A673 (cell line): ENCODE results near the gene LRRTM3. TPM values are rescaled to one million over a fixed set of nuclear protein-coding genes. Genes with fewer than 3 reads are reported as not detected.

Experiments used
- BruUV-seq: library from RNA; stranded (reverse); fragments of 400-500 nt; replicated peaks from 2 replicates; lab custom pipeline; 2021; lab: Mats Ljungman, UMichigan
- CTCF ChIA-PET: fragments of 300-600 bp; sonication (Branson Sonifier 250); formaldehyde crosslinking; loops from one replicate; lab custom pipeline; 2022; ENCODE audit warnings: antibody characterized with exemption; lab: Charles Lee
- POLR2A ChIA-PET: fragments of 300-600 bp; sonication (Branson Sonifier 250); formaldehyde crosslinking; loops from one replicate; lab custom pipeline; 2022; ENCODE audit warnings: antibody characterized with exemption; ENCODE audit not compliant: low non-redundant PET; lab: Charles Lee
- DNase-seq: peaks from one replicate; pipeline ENCODE4 v3.0.0-alpha.2; 2015; ENCODE audit warnings: low spot score
- H3K27ac ChIP-seq: fragments of 200-600 bp; sonication (generic); 2 replicates; pipeline ENCODE4 v1.5.1; 2016; ENCODE audit warnings: mixed run types, low read depth, mild to moderate bottlenecking, mixed read lengths, antibody characterized with exemption, low read length; ENCODE audit not compliant: poor library complexity, severe bottlenecking
- H3K27me3 ChIP-seq: fragments of 200-600 bp; sonication (generic); replicated peaks from 2 replicates; pipeline ENCODE4 v1.6.1; 2017; ENCODE audit warnings: mixed run types, low read depth, mild to moderate bottlenecking, mixed read lengths, antibody characterized with exemption, low read length; ENCODE audit not compliant: insufficient read depth, poor library complexity
- H3K36me3 ChIP-seq: fragments of 200-600 bp; sonication (generic); 2 replicates; pipeline ENCODE4 v1.6.1; 2016; ENCODE audit warnings: mixed run types, mild to moderate bottlenecking, mixed read lengths, antibody characterized with exemption, low read length; ENCODE audit not compliant: insufficient read depth, poor library complexity, severe bottlenecking
- H3K4me1 ChIP-seq: fragments of 200-600 bp; sonication (generic); 2 replicates; pipeline ENCODE4 v1.6.1; 2017; ENCODE audit warnings: mixed run types, mild to moderate bottlenecking, mixed read lengths, antibody characterized with exemption, low read length; ENCODE audit not compliant: insufficient read depth, poor library complexity, severe bottlenecking
- H3K4me3 ChIP-seq: fragments of 200-600 bp; sonication (generic); 2 replicates; pipeline ENCODE4 v1.5.1; 2016; ENCODE audit warnings: low read depth, mixed run types, mild to moderate bottlenecking, mixed read lengths, low read length; ENCODE audit not compliant: poor library complexity, severe bottlenecking
- H3K9me3 ChIP-seq: fragments of 200-600 bp; sonication (generic); 2 replicates; pipeline ENCODE4 v1.6.1; 2016; ENCODE audit warnings: mixed run types, low read depth, mild to moderate bottlenecking, mixed read lengths, antibody characterized with exemption, low read length; ENCODE audit not compliant: poor library complexity, severe bottlenecking
- EZH2 ChIP-seq: fragments of 200-600 bp; sonication (generic); IDR thresholded peaks from 2 replicates; pipeline ENCODE4 v1.6.1; 2017; ENCODE audit warnings: borderline replicate concordance, low read depth, mild to moderate bottlenecking, mixed read lengths, antibody characterized with exemption, low read length; ENCODE audit not compliant: poor library complexity, severe bottlenecking
- intact Hi-C: fragments of 100-400 bp; cut with micrococcal nuclease; formaldehyde crosslinking; loops from one replicate; pipeline ENCODE4 v1.10.0; 2022; ENCODE audit not compliant: unreplicated experiment
- total RNA-seq: library from RNA; stranded (reverse); gene quantifications from 2 replicates; pipeline ENCODE4 v1.2.3, GENCODE V29; 2021
- TF ChIP-seq, protein P1 (sequence below): fragments of 300-800, 200-600 bp; sonication (generic); conservative IDR thresholded peaks from 2 replicates; pipeline ENCODE4 v1.5.1; 2017; ENCODE audit warnings: low read depth, mild to moderate bottlenecking, antibody characterized with exemption, low read length, moderate library complexity, mixed read lengths

LRRTM3 gene
- total RNA-seq, 1 experiment from 2014 or later: not detected

DNA sequence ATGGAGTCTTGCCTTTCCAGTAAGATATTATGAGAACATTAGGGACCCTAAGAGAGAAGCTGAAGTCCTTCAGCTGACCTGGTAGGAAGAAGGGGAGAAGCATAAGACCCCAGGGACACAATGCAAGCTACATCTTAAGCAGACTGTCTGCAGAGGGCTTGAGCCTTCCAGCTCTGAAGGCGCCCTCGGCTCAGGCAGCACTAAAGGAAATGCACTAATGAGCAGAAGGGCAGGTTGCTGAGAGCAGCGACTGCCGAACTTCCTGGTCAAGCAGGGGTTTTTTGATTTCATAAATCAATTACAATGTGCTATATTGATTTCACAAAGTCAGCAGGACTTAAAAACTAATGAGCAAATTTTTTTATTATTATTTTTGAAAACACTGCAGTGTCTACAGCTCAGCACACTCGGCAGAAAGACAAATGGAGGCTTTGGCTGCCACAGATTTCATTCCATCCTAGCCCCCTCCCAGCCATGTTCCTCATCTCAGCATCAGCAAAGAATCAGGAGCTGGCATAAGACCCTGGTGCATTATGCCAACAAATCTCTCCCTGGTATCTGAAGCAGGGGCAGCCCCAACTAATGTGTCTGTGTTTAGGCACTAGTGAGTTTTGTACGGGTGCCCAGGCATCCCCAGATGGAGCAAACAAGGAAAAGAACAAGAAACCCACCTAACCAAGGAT is 57.1 kb downstream of the LRRTM3 start:
- BruUV-seq: no TSS peak
- intact Hi-C loops: no loop called here
- Histone ChIP-seq H3K4me3 (no peak overlapping the region), H3K4me1 (no peaks in the 10 kb centered on the region), H3K27me3 (peaks cover 8% of the 10 kb centered on the region), H3K9me3 (no peaks in the 10 kb centered on the region), H3K27ac (no peak overlapping the region), H3K36me3 (no peaks in the 10 kb centered on the region)
- CTCF ChIA-PET: no interaction called here
- POLR2A ChIA-PET: no interaction called here
- DNase-seq: no peak
- TF ChIP-seq EZH2: no peak
- TF ChIP-seq, protein P1, sequence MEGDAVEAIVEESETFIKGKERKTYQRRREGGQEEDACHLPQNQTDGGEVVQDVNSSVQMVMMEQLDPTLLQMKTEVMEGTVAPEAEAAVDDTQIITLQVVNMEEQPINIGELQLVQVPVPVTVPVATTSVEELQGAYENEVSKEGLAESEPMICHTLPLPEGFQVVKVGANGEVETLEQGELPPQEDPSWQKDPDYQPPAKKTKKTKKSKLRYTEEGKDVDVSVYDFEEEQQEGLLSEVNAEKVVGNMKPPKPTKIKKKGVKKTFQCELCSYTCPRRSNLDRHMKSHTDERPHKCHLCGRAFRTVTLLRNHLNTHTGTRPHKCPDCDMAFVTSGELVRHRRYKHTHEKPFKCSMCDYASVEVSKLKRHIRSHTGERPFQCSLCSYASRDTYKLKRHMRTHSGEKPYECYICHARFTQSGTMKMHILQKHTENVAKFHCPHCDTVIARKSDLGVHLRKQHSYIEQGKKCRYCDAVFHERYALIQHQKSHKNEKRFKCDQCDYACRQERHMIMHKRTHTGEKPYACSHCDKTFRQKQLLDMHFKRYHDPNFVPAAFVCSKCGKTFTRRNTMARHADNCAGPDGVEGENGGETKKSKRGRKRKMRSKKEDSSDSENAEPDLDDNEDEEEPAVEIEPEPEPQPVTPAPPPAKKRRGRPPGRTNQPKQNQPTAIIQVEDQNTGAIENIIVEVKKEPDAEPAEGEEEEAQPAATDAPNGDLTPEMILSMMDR: no peak

DNA sequence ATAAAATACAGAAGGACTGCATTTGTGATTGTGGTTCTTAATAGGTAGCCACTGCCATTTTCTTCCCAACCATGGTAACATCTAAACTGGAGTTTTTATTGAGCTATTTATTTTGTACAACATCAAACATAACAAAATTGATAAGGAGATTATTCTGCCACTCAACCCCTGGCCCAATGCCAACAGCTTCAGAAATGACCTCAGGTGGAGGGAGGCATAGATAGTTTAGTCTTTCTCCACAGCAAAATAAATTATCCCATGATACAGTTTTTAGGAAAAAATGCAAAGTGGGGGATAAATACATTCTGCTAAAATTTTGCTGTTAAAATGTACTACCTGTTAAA is 57.6 kb downstream of the LRRTM3 start:
- ChIA-PET POLR2A (no interaction called here), CTCF (no interaction called here)
- H3K27ac ChIP-seq: no peak overlapping the region
- H3K4me3 ChIP-seq: no peak overlapping the region
- no peak for DNase-seq
- TF ChIP-seq, protein P1: no peak
- TF ChIP-seq EZH2: no peak
- H3K9me3 ChIP-seq: no peaks in the 10 kb centered on the region
- no peaks in the 10 kb centered on the region for H3K4me1 ChIP-seq
- intact Hi-C loops: no loop called here
- BruUV-seq: no TSS peak
- H3K27me3 ChIP-seq: peaks cover 10% of the 10 kb centered on the region
- no peaks in the 10 kb centered on the region for H3K36me3 ChIP-seq

DNA sequence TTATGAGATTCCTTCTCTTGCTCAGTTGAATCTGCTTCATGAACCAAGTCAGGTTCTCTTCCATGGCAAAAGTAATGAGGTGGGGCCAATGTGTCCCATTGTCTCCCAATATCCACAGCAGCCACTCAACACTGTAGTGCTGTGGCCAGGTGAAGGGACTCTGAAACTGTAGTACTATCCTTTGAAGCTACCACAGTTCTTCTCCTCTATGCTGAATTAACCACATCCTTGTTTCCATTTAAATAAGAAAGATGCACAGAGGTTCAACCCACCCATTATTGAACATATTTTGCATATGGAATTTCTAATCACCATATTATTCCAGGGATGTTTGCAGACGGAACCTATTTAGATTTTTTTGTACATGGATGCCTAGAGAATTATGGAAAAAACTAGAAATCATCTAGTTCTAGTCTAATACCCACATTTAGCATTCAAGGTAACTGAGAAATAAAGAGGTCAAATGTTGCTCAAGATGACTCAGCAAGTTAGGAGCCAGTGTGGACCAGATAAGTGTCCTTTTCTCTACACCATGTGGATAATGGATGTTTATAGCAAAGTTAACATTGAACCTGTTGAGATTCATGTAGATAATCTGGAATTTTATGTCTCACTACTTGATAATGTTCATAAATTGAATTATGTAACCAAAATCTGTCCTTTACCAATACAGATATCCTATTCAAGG is 64.5 kb downstream of the LRRTM3 start:
- no peaks in the 10 kb centered on the region for H3K9me3 ChIP-seq
- TF ChIP-seq EZH2: no peak
- TF ChIP-seq, protein P1: no peak
- BruUV-seq: no TSS peak
- POLR2A ChIA-PET: no interaction called here
- no peak for DNase-seq
- CTCF ChIA-PET: no interaction called here
- H3K4me3 ChIP-seq: no peak overlapping the region
- intact Hi-C loops: no loop called here
- no peak overlapping the region for H3K27ac ChIP-seq
- peaks cover 9% of the 10 kb centered on the region for H3K27me3 ChIP-seq
- H3K4me1 ChIP-seq: no peaks in the 10 kb centered on the region
- no peaks in the 10 kb centered on the region for H3K36me3 ChIP-seq
